GM21360 (cell line): Measurements from ENCODE around the gene DDX56.

Experiments
- ATAC-seq: cut with Tn5 transposase; IDR thresholded peaks from one replicate; pipeline ENCODE4 v1.9.1; 2021; ENCODE audit warnings: mild to moderate bottlenecking, moderate library complexity; ENCODE audit not compliant: unreplicated experiment

DDX56 gene, protein sequence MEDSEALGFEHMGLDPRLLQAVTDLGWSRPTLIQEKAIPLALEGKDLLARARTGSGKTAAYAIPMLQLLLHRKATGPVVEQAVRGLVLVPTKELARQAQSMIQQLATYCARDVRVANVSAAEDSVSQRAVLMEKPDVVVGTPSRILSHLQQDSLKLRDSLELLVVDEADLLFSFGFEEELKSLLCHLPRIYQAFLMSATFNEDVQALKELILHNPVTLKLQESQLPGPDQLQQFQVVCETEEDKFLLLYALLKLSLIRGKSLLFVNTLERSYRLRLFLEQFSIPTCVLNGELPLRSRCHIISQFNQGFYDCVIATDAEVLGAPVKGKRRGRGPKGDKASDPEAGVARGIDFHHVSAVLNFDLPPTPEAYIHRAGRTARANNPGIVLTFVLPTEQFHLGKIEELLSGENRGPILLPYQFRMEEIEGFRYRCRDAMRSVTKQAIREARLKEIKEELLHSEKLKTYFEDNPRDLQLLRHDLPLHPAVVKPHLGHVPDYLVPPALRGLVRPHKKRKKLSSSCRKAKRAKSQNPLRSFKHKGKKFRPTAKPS

DNA sequence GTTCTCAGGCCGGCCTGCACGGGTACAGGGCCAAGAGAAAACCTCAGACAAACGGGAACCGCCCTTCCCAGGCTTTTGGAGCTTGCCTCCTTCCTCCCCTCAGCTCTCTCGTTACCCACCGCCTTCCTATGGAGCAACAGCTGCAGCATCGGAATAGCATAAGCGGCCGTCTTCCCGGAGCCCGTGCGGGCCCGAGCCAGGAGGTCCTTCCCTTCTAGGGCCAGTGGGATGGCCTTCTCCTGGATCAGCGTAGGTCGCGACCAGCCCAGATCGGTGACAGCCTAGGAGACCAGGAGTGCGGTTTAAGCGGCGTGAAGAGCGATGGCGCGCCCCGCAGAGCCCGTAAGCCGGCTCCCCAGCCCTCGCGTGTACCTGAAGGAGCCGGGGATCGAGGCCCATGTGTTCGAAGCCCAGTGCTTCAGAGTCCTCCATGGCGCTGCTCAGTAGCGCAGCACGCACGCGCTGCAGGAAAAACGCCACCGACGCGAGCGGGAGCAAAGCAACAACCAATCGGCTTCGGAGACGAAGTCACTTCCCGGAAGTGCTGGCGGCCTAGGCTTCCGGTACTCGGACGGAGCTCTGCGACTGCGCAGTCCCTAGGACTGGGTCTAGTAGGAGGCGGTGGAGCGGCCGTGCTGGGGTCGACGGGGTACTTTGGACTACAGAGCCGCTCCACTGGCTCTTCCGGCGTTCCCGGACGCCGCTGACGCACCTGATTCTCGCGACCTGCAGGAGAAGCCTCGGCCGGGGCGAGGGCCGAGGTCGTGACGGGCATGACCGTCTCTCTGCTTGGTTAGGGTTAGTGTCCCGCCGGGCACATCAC is at the start of gene DDX56:
Gene DDX56 (minus strand): TSS at position 445 of the 823 bp plus-strand sequence. CDS start 13 bp downstream, at position 432.
- peak; percentile 93 for ATAC-seq

GRCh38 chr7:44622342-44623151 is 48.8 kb upstream of the DDX56 start:
- peak; percentile 78 for ATAC-seq

GRCh38 chr7:44621750-44622103 is 48.0 kb upstream of the DDX56 start:
- no peak for ATAC-seq

- ATAC-seq = no peak
Observed at GRCh38 chr7:44621034-44621749, 47.5 kb upstream of the DDX56 start.

GRCh38 chr7:44618753-44619152 is 45.0 kb upstream of the DDX56 start:
- ATAC-seq = no peak

GRCh38 chr7:44618045-44618444 is 44.3 kb upstream of the DDX56 start:
- no peak for ATAC-seq

DNA sequence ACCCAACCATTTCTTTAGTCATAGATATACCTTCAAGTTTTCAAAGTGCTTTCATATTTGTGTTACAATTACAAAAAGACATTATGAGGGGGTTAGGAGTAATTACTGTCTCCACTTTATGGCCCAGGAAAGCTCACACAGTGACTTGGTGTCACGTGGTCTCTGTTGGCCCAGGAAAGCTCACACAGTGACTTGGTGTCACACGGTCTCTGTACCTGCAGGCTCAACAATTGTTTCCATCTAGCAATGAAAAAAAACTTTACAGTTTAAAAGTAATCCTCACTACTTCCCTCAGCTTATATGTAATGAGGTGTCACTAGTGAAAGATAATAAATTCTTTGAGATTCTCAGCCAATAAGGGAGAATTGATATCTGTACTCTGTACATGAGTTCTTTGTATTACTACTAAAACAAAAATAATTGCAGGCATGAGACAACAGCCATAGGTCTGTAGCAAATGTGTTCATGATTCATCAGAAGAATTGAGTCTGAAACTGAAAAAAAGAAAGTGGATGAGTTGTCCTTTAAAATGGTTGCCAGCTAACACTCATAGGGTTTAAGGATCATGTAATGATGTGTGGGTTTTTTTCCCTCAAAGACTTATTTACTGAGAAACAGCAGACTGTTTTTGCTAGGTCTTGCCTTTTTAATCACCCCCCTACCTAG is 43.6 kb upstream of the DDX56 start:
- no peak for ATAC-seq

DNA sequence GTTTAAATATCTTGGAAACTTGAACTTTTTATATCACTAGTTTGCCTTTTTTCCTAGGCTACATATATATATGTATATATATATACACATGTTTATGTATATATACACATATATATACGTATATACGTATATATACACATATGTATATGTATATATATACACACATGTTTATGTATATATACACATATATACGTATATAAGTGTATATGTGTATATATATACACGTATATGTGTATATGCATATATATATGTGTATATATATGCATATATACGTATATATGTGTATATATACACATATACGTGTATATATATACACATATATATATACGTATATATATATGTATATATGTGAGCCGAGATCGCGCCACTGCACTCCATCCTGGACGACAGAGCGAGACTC is 42.8 kb upstream of the DDX56 start:
- ATAC-seq = no peak

GRCh38 chr7:44615793-44616192 is 42.1 kb upstream of the DDX56 start:
- ATAC-seq = no peak

GRCh38 chr7:44615149-44615611 is 41.5 kb upstream of the DDX56 start:
- ATAC-seq = no peak

GRCh38 chr7:44609829-44610228 is 36.1 kb upstream of the DDX56 start:
- ATAC-seq = no peak

GRCh38 chr7:44608916-44609648 is 35.4 kb upstream of the DDX56 start:
- ATAC-seq = no peak

DNA sequence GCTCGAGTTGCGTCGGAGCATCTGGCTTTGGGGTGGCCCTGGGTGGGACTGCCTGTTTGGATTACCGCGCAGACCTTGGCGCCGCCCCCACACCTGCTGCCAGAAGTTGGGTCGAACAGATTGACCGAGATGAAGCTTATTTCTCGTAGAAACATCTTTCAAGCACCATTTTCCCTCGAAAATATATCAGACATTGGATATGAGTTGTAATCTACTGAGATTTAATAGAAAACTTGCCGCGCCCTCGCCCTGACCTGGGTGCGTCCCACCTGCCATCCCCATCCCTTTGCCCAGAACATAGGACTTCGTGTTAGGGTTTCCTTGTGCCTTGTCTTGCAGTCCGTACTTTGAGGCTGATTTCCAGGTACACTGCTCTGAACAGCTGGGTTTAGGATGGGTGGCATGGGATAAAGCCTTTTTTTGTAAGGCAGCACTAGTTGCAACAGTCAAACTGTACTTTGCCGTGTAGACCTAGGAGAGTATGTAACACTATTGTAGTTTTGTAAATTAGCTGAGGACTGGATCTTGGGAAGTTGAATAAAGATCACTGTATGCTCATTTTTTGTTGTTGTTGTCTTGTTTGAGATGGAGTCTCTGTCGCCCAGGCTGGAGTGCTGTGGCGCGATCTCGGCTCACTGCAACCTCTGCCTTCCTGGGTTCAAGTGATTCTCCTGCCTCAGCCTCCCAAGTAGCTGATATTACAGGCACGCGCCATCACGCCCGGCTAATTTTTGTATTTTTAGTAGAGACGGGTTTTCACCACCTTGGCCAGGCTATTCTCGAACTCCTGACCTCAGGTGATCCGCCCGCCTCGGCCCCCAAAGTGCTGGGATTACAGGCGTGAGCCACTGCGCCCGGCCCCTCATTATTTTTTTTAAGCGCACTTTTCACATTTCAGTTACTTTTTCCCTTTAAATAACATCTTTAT is 33.7 kb upstream of the DDX56 start:
- ATAC-seq = no peak

DNA sequence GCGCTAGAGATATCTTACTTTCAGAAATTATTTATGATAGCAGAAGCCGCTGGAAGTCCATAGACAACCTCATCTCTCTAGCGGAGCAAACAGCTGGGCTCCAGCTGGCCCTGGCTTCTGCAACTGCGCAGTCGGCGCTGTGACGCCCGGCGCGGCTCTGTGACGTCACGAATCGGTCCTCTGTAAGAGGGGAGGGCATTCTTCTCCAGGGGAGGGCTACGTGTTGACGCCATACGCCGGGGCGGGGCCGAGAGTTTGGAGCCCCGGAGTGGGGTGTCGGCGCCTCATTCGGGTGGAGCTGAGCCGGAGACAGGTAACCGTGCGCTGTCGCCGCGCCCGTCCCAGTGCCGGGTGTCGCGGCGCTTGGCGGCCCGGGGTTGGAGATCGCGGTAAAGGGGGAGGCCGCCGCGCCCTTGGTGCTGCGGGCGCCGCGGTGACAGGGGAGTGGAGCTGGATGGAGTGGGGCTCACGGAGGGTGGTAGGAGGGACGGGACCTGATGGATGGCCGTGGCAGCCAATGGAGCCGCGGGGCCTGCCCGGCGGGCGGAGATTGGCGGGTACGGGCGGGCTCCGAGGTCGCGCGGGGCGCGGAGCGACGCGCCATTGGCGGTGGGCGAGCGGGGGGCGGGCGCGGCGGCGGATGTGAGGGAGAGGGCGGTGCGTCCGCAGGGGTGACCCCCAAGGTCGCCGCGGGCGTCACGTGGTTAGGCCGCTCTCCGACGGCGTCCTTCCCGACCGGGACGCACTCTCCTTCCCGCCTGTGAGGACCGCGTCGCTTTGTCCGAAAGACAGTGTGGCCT is 32.8 kb upstream of the DDX56 start, which contains the start of gene OGDH:
Gene OGDH (plus strand): TSS at position 287 of the 800 bp plus-strand sequence. CDS start 17,717 bp downstream, outside the sequence.
- peak; percentile 90 for ATAC-seq

DNA sequence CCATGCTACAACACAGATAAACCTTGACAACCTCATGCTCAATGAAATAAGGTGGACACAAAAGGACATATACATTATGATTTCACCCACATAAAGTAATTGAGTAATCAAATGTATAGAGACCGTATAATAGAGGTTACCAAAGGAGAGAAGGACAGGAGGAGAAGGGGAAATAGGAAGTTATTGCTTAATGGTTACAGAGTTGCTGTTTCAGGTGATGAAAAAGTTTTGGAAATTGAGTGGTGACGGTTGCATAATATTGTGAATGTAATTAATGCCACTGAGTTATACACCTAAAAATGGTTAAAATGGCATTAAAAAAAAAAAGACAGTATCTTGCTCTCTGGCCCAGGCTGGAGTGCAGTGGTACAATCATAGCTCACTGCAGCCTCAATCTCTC is 31.2 kb upstream of the DDX56 start:
- ATAC-seq = no peak

DNA sequence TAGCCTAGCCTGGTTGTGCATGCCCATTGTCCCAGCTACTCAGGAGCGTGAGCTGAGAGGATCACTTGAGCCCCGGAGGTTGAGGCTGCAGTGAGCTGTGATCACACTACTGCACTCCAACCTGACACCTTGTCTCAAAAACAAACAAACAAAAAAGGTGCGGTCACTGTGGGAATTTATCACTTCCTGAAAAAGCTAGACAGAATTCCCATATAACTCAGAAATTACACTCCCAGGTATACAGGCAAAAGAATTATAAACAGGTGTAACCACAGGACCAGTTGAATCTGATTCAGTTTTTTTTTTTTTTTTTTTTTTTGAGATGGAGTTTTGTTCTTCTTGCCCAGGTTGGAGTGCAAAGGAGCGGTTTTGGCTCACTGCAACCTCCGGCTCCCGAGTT is 29.5 kb upstream of the DDX56 start:
- no peak for ATAC-seq

DNA sequence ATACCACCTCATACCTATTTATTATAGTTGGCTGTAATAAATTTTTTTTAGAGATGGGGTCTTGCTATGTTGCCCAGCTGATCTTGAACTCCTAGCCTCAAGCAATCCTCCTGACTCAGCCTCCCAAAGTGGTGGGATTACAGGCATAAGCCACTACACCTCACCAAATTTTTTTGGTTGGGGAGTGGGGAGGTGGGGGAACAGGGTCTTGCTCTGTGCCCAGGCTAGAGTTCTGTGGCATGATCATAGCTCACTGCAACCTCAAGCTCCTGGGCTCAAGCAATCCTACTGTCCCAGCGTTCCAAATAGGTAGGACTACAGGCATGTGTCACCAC is 28.8 kb upstream of the DDX56 start:
- no peak for ATAC-seq
